Airway epithelial cell (primary cell): ENCODE data around the gene LMOD3. TPM values are rescaled to one million over a fixed set of nuclear protein-coding genes. Genes with fewer than 3 reads are reported as not detected.

Experiments
- total RNA-seq: library from RNA; depleted of rRNA; stranded (reverse); fragments of >200 nt; gene quantifications from 2 replicates; pipeline ENCODE4 v1.2.3, GENCODE V29; 2015

LMOD3 gene
- not detected in 2 replicates for total RNA-seq

DNA sequence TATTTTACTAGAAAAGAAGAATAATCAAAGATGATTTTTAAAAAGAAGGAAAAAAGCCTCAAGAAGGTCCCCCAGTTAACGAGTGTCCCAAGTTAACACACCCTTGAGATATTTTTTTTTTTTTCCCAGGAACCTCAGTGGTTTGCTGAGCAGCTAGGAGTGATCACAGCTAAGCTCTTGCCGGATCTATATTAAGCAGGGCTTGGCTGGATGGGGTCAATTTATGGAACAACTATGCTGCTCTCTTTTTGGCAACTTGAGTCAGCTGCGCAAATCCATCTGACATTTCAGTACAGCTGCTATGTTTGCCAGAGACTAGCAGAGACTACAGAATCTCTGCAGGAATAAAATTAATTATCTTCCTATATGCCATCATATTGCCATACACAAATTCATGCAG is at the start of gene LMOD3:
Gene LMOD3 (minus strand): TSS at position 193 of the 400 bp plus-strand sequence. CDS start 209 bp downstream, outside the sequence.

GRCh38 chr3:69084326-69085167 is 37.8 kb downstream of the LMOD3 start, which contains the start of gene ARL6IP5:
Gene ARL6IP5, plus strand, starts transcription at chr3:69084937. Its CDS starts 111 bp downstream, at chr3:69085048.

GRCh38 chr3:69080233-69080920 is 42.0 kb downstream of the LMOD3 start, which contains the start of gene UBA3:
Gene UBA3, minus strand, starts transcription at chr3:69080365. Its CDS starts 12 bp downstream, at chr3:69080353.

Other genes starting within 250 kb of the LMOD3 start
- not detected in 2 replicates for gene TAFA4, start 190.0 kb downstream of the LMOD3 start, total RNA-seq
- 20.9 and 33.0 TPM in 2 replicates for gene EOGT, start 108.9 kb downstream of the LMOD3 start, total RNA-seq
- gene TMF1, start 70.3 kb downstream of the LMOD3 start, total RNA-seq: 16.7 and 18.7 TPM in 2 replicates
- gene UBA3, start 42.2 kb downstream of the LMOD3 start, total RNA-seq: 53.5 and 58.5 TPM in 2 replicates
- gene ARL6IP5, start 37.7 kb downstream of the LMOD3 start, total RNA-seq: 84.0 and 88.2 TPM in 2 replicates